Osteocyte (in vitro differentiated cells): ENCODE results near the gene MROH2A. TPM values are rescaled to one million over a fixed set of nuclear protein-coding genes. Genes with fewer than 3 reads are reported as not detected.

Source experiments
- DNase-seq: peaks from one replicate; pipeline ENCODE4 v3.0.0; 2021; ENCODE audit warnings: mixed read lengths; ENCODE audit not compliant: unreplicated experiment; ENCODE audit errors: extremely low spot score
- H3K27ac Mint-ChIP-seq: one replicate; pipeline ENCODE4 v1.8.0; 2021; ENCODE audit warnings: mild to moderate bottlenecking, mixed read lengths; ENCODE audit not compliant: unreplicated experiment
- H3K27me3 Mint-ChIP-seq: one replicate; pipeline ENCODE4 v1.8.0; 2021; ENCODE audit warnings: mixed read lengths; ENCODE audit not compliant: unreplicated experiment
- H3K36me3 Mint-ChIP-seq: one replicate; pipeline ENCODE4 v1.8.0; 2021; ENCODE audit warnings: mixed read lengths; ENCODE audit not compliant: unreplicated experiment
- H3K4me1 Mint-ChIP-seq: one replicate; pipeline ENCODE4 v1.8.0; 2021; ENCODE audit warnings: mixed read lengths; ENCODE audit not compliant: unreplicated experiment
- H3K4me3 Mint-ChIP-seq: one replicate; pipeline ENCODE4 v1.8.0; 2021; ENCODE audit warnings: mild to moderate bottlenecking, moderate library complexity, mixed read lengths; ENCODE audit not compliant: unreplicated experiment
- H3K9me3 Mint-ChIP-seq: one replicate; pipeline ENCODE4 v1.8.0; 2021; ENCODE audit warnings: mixed read lengths; ENCODE audit not compliant: unreplicated experiment
- CTCF ChIP-seq: fragments of 200-600 bp; sonication (generic); IDR thresholded peaks from 2 replicates; pipeline ENCODE4 v1.5.0; 2021; ENCODE audit warnings: antibody characterized with exemption, mild to moderate bottlenecking, moderate library complexity
- total RNA-seq: library from RNA; stranded (reverse); gene quantifications from 2 replicates; pipeline ENCODE4 v1.2.1, GENCODE V29; 2021

MROH2A gene
- total RNA-seq, 1 donor from 2014 or later, result not detected

GRCh38 chr2:233814056-233814835 lies 36.1 kb downstream of the MROH2A start:
- H3K36me3 Mint-ChIP-seq, result no peaks in the 10 kb centered on the region
- DNase-seq, result no peak
- H3K4me3 Mint-ChIP-seq, result no peak overlapping the region
- peaks cover 21% of the 10 kb centered on the region for H3K4me1 Mint-ChIP-seq
- H3K9me3 Mint-ChIP-seq, result no peaks in the 10 kb centered on the region
- H3K27ac Mint-ChIP-seq, result no peak overlapping the region
- TF ChIP-seq CTCF, result no peak
- H3K27me3 Mint-ChIP-seq, result peaks cover 18% of the 10 kb centered on the region

DNA sequence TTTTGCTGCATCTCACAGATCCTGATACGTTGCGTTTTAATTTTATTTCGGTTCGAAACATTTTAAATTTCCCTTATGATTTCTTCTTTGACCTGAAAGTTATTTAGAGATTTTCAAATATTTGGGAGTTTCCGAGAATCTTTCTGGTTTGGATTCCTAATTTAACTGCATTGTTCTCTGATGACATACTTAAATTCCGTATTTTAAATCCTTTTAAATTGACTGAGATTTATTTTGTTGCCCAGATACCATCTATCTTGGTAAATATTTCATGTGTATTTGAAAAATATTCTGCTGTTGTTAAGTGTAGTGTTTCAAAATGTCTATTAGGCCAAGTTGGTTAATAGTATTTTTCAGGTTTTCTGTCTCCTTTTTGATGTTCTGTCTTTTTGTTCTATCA lies 37.7 kb downstream of the MROH2A start:
- TF ChIP-seq CTCF, result no peak
- H3K4me3 Mint-ChIP-seq, result no peak overlapping the region
- peaks cover 16% of the 10 kb centered on the region for H3K27me3 Mint-ChIP-seq
- DNase-seq, result no peak
- H3K27ac Mint-ChIP-seq, result peak overlapping the region; percentile 43
- no peaks in the 10 kb centered on the region for H3K9me3 Mint-ChIP-seq
- no peaks in the 10 kb centered on the region for H3K36me3 Mint-ChIP-seq
- H3K4me1 Mint-ChIP-seq, result peaks cover 21% of the 10 kb centered on the region

GRCh38 chr2:233816334-233816733 lies 38.2 kb downstream of the MROH2A start:
- H3K27me3 Mint-ChIP-seq, result peaks cover 14% of the 10 kb centered on the region
- DNase-seq, result no peak
- TF ChIP-seq CTCF, result no peak
- H3K36me3 Mint-ChIP-seq, result no peaks in the 10 kb centered on the region
- H3K27ac Mint-ChIP-seq, result peak overlapping the region; percentile 43
- H3K9me3 Mint-ChIP-seq, result no peaks in the 10 kb centered on the region
- H3K4me3 Mint-ChIP-seq, result no peak overlapping the region
- peaks cover 21% of the 10 kb centered on the region for H3K4me1 Mint-ChIP-seq

- no peak for TF ChIP-seq CTCF
- Mint-ChIP-seq H3K27ac (peak overlapping the region; percentile 43), H3K4me3 (no peak overlapping the region), H3K36me3 (no peaks in the 10 kb centered on the region), H3K27me3 (peaks cover 14% of the 10 kb centered on the region), H3K9me3 (no peaks in the 10 kb centered on the region), H3K4me1 (peaks cover 21% of the 10 kb centered on the region)
- DNase-seq, result no peak
Observed at GRCh38 chr2:233816771-233817170, 38.6 kb downstream of the MROH2A start.

DNA sequence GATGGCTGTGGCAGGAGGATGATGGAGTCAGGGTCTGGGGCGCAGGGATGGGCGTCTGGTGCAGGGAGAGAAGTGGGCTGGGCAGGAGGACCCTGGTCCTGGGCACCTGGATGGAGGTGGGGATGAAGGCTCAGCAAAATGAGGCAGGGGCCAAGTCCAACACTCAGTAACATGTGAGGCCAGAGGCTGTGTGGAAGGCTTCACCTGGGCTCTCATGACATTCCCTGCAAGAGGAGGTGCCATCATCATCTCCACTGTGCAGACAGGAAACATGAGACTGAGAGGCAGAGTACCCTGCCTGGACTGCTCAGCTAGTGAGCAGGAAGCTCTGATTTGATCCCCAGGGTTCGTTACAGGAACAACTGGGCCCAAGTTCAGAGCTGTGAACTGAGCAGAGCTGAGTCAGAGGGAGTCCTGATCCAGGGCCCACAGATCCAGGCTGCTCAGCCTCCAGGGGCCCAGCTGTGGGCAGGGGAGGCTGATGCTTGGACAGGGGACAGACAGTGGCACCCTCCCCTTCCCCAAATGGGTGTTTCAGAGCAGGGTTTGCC lies 39.3 kb downstream of the MROH2A start:
- Mint-ChIP-seq H3K27me3 (peaks cover 9% of the 10 kb centered on the region), H3K27ac (peak overlapping the region; percentile 54), H3K36me3 (no peaks in the 10 kb centered on the region), H3K4me1 (peaks cover 21% of the 10 kb centered on the region), H3K9me3 (no peaks in the 10 kb centered on the region), H3K4me3 (no peak overlapping the region)
- DNase-seq, result no peak
- TF ChIP-seq CTCF, result no peak
